Loucy (cell line): Measurements from ENCODE around the gene LAMA5.

Experiments used
- H2AFZ ChIP-seq: fragments of 200-600 bp; sonication (generic); 2 replicates; pipeline ENCODE4 v1.6.0; 2016; ENCODE audit warnings: antibody characterized with exemption, mild to moderate bottlenecking, low read length, moderate library complexity
- H3F3A ChIP-seq: fragments of 200-600 bp; 2 replicates; pipeline ENCODE4 v1.6.0; 2016; ENCODE audit warnings: antibody characterized with exemption, low read depth, mild to moderate bottlenecking
- H3K27me3 ChIP-seq: fragments of 200-600 bp; sonication (generic); 2 replicates; pipeline ENCODE4 v1.6.1; 2014; ENCODE audit warnings: low read length, mild to moderate bottlenecking; ENCODE audit not compliant: insufficient read depth, poor library complexity, severe bottlenecking
- H3K36me3 ChIP-seq: fragments of 200-600 bp; sonication (generic); 2 replicates; pipeline ENCODE4 v1.6.1; 2016; ENCODE audit warnings: low read length; ENCODE audit not compliant: insufficient read depth
- H3K4me1 ChIP-seq: fragments of 200-600 bp; sonication (generic); 2 replicates; pipeline ENCODE4 v1.5.1; 2014; ENCODE audit warnings: low read length, mild to moderate bottlenecking; ENCODE audit not compliant: insufficient read depth, poor library complexity, severe bottlenecking
- H3K4me2 ChIP-seq: fragments of 200-600 bp; sonication (generic); 2 replicates; pipeline ENCODE4 v1.6.0; 2014; ENCODE audit warnings: antibody characterized with exemption, low read length, low read depth, mild to moderate bottlenecking; ENCODE audit not compliant: poor library complexity, severe bottlenecking
- H3K4me3 ChIP-seq: fragments of 200-600 bp; sonication (generic); 2 replicates; pipeline ENCODE4 v1.5.1; 2014; ENCODE audit warnings: low read length, mild to moderate bottlenecking, mixed read lengths; ENCODE audit not compliant: poor library complexity, severe bottlenecking
- H3K79me2 ChIP-seq: fragments of 200-600 bp; sonication (generic); 2 replicates; pipeline ENCODE4 v1.6.1; 2014; ENCODE audit warnings: low read length; ENCODE audit not compliant: insufficient read depth
- H3K9ac ChIP-seq: fragments of 200-600 bp; sonication (generic); 2 replicates; pipeline ENCODE4 v1.6.0; 2014; ENCODE audit warnings: mild to moderate bottlenecking, low read depth, low read length, moderate library complexity; ENCODE audit not compliant: poor library complexity, severe bottlenecking
- H3K9me2 ChIP-seq: fragments of 200-600 bp; sonication (generic); replicated peaks from 2 replicates; pipeline ENCODE4 v1.6.1; 2016; ENCODE audit warnings: low read depth, low read length, mixed read lengths
- H3K9me3 ChIP-seq: fragments of 200-600 bp; sonication (generic); 2 replicates; pipeline ENCODE4 v1.6.1; 2014; ENCODE audit warnings: mild to moderate bottlenecking, antibody characterized with exemption, low read length, low read depth; ENCODE audit not compliant: insufficient read depth
- H4K20me1 ChIP-seq: fragments of 200-600 bp; sonication (generic); 2 replicates; pipeline ENCODE4 v1.6.0; 2014; ENCODE audit warnings: antibody characterized with exemption, low read length, mild to moderate bottlenecking; ENCODE audit not compliant: insufficient read depth, poor library complexity, severe bottlenecking
- CTCF ChIP-seq: fragments of 200-600 bp; sonication (generic); conservative IDR thresholded peaks from 2 replicates; pipeline ENCODE4 v1.5.1; 2014; ENCODE audit warnings: mild to moderate bottlenecking, antibody characterized with exemption, low read length
- EZH2phosphoT487 ChIP-seq: fragments of 200-600 bp; IDR thresholded peaks from 2 replicates; pipeline ENCODE4 v1.6.1; 2018; ENCODE audit warnings: antibody characterized with exemption, mild to moderate bottlenecking, moderate library complexity, borderline replicate concordance

Gene LAMA5

GRCh38 chr20:62262064-62262463 is 105.0 kb downstream of the LAMA5 start:
- no peak overlapping the region for H2AFZ ChIP-seq
- peaks cover 6% of the 10 kb centered on the region for H4K20me1 ChIP-seq
- no peaks in the 10 kb centered on the region for H3K27me3 ChIP-seq
- H3K9me3 ChIP-seq: no peaks in the 10 kb centered on the region
- no peaks in the 10 kb centered on the region for H3F3A ChIP-seq
- no peak overlapping the region for H3K9ac ChIP-seq
- H3K9me2 ChIP-seq: no peaks in the 10 kb centered on the region
- TF ChIP-seq EZH2phosphoT487 (no peak), CTCF (no peak)
- peaks cover 24% of the 10 kb centered on the region; the same call in 1 of the 2 replicates for H3K79me2 ChIP-seq
- H3K36me3 ChIP-seq: peaks cover 86% of the 10 kb centered on the region
- H3K4me2 ChIP-seq: no peak overlapping the region
- H3K4me3 ChIP-seq: no peak overlapping the region
- no peaks in the 10 kb centered on the region for H3K4me1 ChIP-seq

GRCh38 chr20:62259294-62259565 is 107.9 kb downstream of the LAMA5 start:
- Histone ChIP-seq H3K4me3 (no peak overlapping the region), H3K79me2 (peaks cover 50% of the 10 kb centered on the region), H3K9me3 (no peaks in the 10 kb centered on the region), H3K27me3 (no peaks in the 10 kb centered on the region), H4K20me1 (peaks cover 12% of the 10 kb centered on the region), H3F3A (no peaks in the 10 kb centered on the region), H3K36me3 (peaks cover 73% of the 10 kb centered on the region; the same call in 1 of the 2 replicates), H2AFZ (no peak overlapping the region), H3K4me2 (no peak overlapping the region), H3K4me1 (no peaks in the 10 kb centered on the region), H3K9ac (no peak overlapping the region), H3K9me2 (no peaks in the 10 kb centered on the region)
- TF ChIP-seq EZH2phosphoT487: no peak
- no peak for TF ChIP-seq CTCF
